Renal cortex interstitium (tissue), 11 donors: ENCODE data around the gene IFTAP. TPM values are rescaled to one million over a fixed set of nuclear protein-coding genes. Genes with fewer than 3 reads are reported as not detected.

ENCODE experiments used
- DNase-seq, 11 donors: peaks; one replicate each; pipeline ENCODE4 v3.0.0-alpha.2; 2013; ENCODE audit warnings: low read depth in 9 of 11, low spot score in 4 of 11; ENCODE audit errors: extremely low read depth in 1 of 11
- polyA plus RNA-seq, 3 donors: library from polyadenylated mRNA; unstranded; fragments of 120-200 nt; gene quantifications; one replicate each; pipeline ENCODE4 v1.2.1, GENCODE V29; 2013; ENCODE audit not compliant: insufficient read length in 3 of 3

IFTAP gene
- polyA plus RNA-seq, 3 donors: 47.1 to 62.9 (median 57.4) TPM

DNA sequence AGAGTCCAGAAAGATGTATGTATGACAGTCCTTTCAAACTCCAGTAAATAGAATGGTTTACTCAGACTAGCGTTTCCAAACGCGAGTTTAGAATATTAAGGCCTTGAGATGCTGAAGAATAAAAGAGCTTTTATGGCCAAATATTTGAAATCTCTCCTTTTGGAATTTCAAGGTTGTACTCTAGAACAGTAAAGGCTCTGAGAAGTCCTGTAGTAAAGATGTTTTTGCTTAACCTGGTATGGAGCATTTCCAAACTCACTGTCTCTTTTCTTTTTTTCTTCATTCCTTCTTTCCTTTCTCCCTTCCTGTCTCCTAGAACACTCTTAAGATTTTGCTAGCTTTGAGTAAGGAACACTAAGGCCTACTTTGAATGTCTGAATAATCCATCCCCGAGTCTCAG lies 95.1 kb downstream of the IFTAP start:
- no peak for DNase-seq

DNA sequence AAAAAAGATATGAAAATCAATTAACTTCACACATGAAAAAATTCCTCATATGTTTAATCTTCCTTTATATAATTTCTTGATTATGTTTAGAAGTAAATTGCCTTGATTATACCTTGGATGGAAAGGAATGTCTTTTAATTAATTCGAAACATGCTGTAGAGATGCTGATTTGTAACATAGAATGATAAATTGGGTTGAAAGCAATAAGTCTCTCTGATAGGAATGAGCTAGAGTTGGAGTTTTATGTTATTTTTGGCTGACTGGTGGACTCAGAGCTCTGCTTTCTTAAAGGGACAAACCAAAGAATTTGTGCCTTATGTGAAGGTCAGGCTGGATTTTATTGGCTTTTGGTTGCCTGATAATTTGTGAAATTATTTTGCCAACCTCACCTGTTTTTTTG lies 98.4 kb downstream of the IFTAP start:
- DNase-seq: peak in 1 of 11 donors; percentile 43

DNA sequence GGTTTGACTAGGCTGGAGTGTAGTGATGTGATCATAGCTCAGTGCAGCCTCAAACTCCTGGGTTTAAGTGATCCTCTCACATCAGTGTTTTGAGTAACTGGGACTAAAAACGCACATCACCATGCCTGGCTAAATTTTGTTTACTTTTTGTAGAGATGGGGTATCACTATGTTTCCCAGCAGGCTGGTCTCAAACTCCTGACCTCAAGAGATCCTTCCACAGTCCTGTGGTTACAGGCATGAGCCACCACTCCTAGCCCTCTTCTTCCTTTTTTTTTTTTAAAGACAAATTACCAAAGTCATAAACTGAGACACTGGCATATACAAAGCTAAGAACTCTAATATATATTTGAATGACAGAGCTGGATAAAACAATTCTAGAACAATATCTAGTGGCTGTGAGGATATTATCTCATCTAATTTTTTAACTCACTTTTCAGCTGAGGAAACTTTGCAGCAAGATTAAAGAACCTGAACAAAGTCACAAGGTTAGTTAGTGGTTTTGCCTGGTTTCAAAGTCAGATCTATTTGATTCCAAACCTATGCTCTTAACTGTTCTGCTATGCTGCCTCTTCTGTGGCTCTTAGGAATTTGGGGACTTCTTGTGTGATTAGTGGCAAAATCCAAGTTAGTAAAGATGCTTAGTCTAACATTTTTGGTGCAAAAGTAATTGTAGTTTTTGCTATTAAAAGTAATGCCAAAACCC lies 99.0 kb downstream of the IFTAP start:
- DNase-seq: no peak

DNA sequence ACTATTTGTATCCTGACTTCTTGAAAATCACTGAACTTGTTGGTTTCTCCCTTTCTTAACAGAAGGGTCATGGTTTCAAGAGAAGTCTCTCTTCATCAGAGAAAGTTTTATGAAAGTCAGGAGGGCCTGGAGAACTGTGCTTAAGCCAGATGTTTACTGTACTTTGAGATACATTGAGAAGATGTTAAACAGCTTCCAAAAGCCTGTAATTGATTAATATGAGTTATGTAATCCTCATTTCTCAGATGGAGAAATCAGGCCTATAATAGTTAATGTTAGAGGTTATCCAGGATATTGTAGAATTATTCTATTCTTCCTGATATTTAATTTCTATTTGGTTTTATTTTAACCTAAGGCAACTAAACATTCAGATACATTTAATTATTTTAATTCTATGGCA lies 100.8 kb downstream of the IFTAP start:
- no peak for DNase-seq

DNA sequence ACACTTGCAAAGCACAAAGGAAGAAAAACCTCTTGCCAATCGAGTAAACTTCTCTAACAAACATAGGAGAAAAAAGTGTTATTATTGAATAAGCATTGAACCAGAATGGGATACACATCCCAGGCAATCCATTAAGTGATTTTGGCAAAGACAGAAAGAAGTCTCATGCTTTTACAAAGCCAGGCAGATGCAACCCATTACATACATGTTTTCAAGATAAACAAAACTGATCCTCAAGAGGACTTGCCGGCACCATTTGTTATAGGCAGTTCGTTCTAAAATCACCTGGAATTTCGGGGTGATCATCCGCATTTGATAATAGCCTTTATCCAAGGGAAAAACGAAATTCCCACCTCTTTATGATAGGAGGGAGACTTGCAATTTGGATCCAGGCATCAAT lies 101.3 kb downstream of the IFTAP start:
- no peak for DNase-seq

DNA sequence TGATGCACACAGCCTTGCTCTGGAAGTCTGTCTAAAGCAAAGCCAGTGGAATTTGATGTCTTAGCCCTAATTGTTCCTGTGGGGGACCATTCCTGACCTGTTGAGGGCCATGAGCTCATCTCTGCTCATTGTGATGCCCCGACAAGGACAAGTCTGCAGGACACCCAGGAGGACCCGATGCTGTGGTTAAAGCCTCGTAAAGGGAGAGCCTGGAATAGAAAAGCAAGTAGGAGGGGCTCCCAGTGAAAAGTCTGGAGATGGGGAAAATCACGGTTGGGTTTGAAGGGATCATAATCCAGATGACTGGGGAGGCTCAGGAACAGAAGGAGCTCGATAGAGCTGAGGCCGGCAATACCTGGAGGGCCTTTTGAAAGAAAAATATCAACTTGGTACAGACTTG lies 102.2 kb downstream of the IFTAP start:
- no peak for DNase-seq

DNA sequence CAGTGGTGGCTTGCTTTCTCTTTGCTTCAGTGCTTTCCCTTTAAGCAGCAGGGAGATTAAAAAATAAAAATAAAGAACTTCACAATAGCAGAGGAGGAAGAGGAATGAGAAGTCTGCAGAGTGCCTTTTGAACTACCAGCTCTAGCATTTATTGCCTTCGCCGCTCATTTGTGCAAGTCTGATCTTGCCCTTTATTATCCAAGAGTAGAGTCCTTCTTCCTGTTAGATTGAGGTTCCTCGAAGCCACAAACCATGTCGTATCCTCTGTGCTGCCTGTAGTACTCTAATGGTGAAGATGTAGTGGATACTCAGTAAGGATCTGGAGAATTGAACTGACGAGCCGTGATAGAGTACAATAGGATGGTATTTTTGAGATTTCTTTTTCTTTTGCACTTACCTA lies 105.0 kb downstream of the IFTAP start:
- DNase-seq: no peak

DNA sequence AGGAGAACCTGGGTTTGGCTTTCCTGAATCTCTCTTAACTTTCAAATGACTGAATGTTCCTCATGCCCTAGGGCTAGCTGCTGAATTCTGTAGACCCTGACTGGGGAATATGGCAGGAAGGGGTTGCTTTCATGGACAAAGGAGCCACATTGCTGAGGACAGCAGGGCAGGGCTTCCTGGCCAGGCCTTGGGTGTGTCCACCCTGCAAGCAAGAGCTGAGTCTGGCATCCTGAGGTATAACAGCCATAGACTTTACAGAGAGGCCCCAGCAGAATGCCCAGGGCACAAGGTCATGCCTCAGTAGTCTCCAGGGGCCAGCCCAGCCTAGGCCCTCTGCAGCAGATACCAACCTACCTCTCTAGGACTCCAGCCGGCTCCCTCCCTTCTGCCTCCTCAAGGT lies 105.9 kb downstream of the IFTAP start:
- no peak for DNase-seq

DNA sequence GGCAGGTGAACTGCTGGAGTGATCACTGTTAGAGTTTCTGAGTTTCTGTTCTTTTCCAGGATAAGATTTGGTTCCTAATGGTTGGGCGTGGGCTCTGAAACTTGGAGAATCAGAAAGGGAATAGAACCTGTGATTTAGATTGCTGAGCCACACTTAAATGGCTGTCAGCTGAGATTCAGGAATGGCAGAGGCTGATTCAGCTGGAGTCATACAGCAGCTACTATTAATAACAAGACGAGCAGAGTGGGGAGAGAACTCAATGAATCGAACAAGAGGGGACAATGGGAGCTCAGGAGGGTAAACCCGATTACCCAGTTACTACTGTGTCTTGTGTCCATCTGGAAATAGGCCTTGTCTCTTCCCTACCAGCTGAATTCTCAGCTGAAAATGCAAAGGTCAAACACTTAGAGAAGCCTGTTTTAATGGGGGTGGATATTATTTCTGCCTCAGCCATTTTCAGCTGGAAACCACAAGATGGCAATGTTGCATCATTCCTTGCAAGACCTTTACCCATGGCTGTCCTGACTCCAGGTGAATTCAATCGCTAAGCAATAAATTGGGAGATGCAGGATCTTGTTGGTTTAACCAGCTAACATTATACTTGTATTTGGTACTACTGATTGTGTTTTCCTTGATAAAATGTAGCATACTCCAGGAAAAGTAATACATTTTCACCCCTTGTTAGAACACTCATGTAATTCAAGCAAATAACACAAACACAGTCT lies 108.2 kb downstream of the IFTAP start:
- peak; percentile 61 to 86 (median 73) for DNase-seq

DNA sequence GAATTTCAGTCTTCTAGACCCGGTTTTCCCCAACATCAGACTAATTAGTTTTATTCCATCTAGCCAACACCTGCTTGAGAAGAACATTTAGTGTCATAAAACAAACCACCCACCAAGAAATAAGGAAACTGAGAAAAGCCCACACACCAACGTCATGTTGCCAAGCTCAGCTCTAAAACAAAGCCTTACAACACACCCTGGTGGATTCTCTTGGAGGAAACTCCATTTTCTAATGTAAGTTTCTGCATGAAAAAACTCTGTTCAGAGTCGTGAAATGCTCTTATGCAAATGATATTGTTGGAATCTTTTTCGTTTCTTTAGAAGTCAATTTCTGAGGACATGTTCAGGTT lies 108.7 kb downstream of the IFTAP start:
- DNase-seq: no peak

Other genes starting within 250 kb of the IFTAP start
- 10 to 100 TPM; 15.9 to 17.4 (median 17.2) TPM for gene TRAF6, start 84.2 kb upstream of the IFTAP start, polyA plus RNA-seq
- gene RAG1, start 26.5 kb upstream of the IFTAP start, polyA plus RNA-seq: 1 to 10 TPM; 2.8 TPM
- under 1 TPM; 0.39 to 0.72 (median 0.48) TPM for gene RAG2, start 3.7 kb downstream of the IFTAP start, polyA plus RNA-seq